GM12878 (cell line): ENCODE results near the gene MARCHF4. TPM values are rescaled to one million over a fixed set of nuclear protein-coding genes. Genes with fewer than 3 reads are reported as not detected.

Experiments
- ATAC-seq: fragments of 200-7000 bp; cut with Tn5 transposase; 3 replicates; pipeline ENCODE4 v1.9.1; 2020; ENCODE audit warnings: mild to moderate bottlenecking, moderate library complexity
- BruUV-seq: library from RNA; stranded (reverse); fragments of 400-500 nt; replicated peaks from 2 replicates; lab custom pipeline; 2021; lab: Mats Ljungman, UMichigan
- CTCF ChIA-PET: fragments of 300-600 bp; sonication (Branson Sonifier 250); formaldehyde crosslinking; extraction: SDS; loops from one replicate; lab custom pipeline; 2021; ENCODE audit warnings: inconsistent platforms; lab: Yijun Ruan, JAX
- POLR2A ChIA-PET: fragments of 350-600 bp; formaldehyde crosslinking; extraction: SDS; loops from one replicate; lab custom pipeline; 2021; ENCODE audit warnings: inconsistent platforms; lab: Charles Lee
- RAD21 ChIA-PET: fragments of 300-600 bp; sonication (Branson Sonifier 250); formaldehyde crosslinking; loops from one replicate; lab custom pipeline; 2023; ENCODE audit warnings: antibody characterized with exemption; ENCODE audit not compliant: unreplicated experiment; lab: Charles Lee
- SMC1A ChIA-PET: fragments of 300-600 bp; sonication (Branson Sonifier 250); formaldehyde crosslinking; loops from one replicate; lab custom pipeline; 2023; ENCODE audit not compliant: unreplicated experiment, uncharacterized antibody; lab: Charles Lee
- DNase-seq: peaks from one replicate; pipeline ENCODE4 v3.0.0-alpha.2; 2011; ENCODE audit warnings: low read depth, low spot score
- FAIRE-seq: peaks from 3 replicates; lab custom pipeline; 2011; peaks lifted over from hg19 to GRCh38; lab: Jason Lieb, UNC
- H2AFZ ChIP-seq: 2 replicates; pipeline ENCODE4 v1.6.0; 2011; ENCODE audit warnings: low read depth, low read length, control low read depth; ENCODE audit not compliant: control insufficient read depth
- H3K27ac ChIP-seq: 2 replicates; pipeline ENCODE4 v1.5.1; 2011; ENCODE audit warnings: control low read depth; ENCODE audit not compliant: control insufficient read depth, insufficient read depth
- H3K27me3 ChIP-seq, 2 experiments: replicated peaks in 1 of 2; 2 replicates each; pipeline versions ENCODE4 v1.6.0 to v1.6.1; 2011; ENCODE audit warnings: low read length in 1 of 2; ENCODE audit not compliant: control insufficient read depth in 2 of 2, insufficient read depth in 2 of 2
- H3K36me3 ChIP-seq, 2 experiments: 2 replicates each; pipeline ENCODE4 v1.5.1; 2011; ENCODE audit warnings: low read length in 1 of 2; ENCODE audit not compliant: control insufficient read depth in 2 of 2, insufficient read depth in 2 of 2
- H3K4me1 ChIP-seq: 2 replicates; pipeline ENCODE4 v1.6.1; 2011; ENCODE audit warnings: mild to moderate bottlenecking, low read length, moderate library complexity, mixed read lengths; ENCODE audit not compliant: control insufficient read depth, insufficient read depth
- H3K4me2 ChIP-seq: 2 replicates; pipeline ENCODE4 v1.6.0; 2011; ENCODE audit warnings: control low read depth; ENCODE audit not compliant: control insufficient read depth, insufficient read depth
- H3K4me3 ChIP-seq: fragments of 200-600 bp; sonication (generic); 2 replicates; pipeline ENCODE4 v1.5.1; 2016
- H3K79me2 ChIP-seq: 2 replicates; pipeline ENCODE4 v1.6.0; 2011; ENCODE audit warnings: low read length; ENCODE audit not compliant: control insufficient read depth, insufficient read depth
- H3K9ac ChIP-seq: 2 replicates; pipeline ENCODE4 v1.8.0; 2011; ENCODE audit warnings: low read length, control low read depth, mixed read lengths; ENCODE audit not compliant: control insufficient read depth, insufficient read depth
- H3K9me3 ChIP-seq: replicated peaks from 3 replicates; pipeline ENCODE4 v1.5.1; 2011; ENCODE audit warnings: mild to moderate bottlenecking, low read length; ENCODE audit not compliant: control insufficient read depth, insufficient read depth
- H4K20me1 ChIP-seq: 2 replicates; pipeline ENCODE4 v1.6.0; 2011; ENCODE audit not compliant: control insufficient read depth, insufficient read depth
- CBFB ChIP-seq: IDR thresholded peaks from 2 replicates; pipeline ENCODE4 v1.6.1; 2016; ENCODE audit warnings: antibody characterized with exemption, low read depth
- CUX1 ChIP-seq: IDR thresholded peaks from 2 replicates; pipeline ENCODE4 v1.6.1; 2012; ENCODE audit warnings: improper control_type of control experiment, low read depth, low read length; ENCODE audit not compliant: insufficient replicate concordance
- EP300 ChIP-seq, 2 experiments: fragments of 150-350 bp in 1 of 2; IDR thresholded peaks; 2 replicates each; pipeline ENCODE4 v1.6.1; 2011 to 2012; ENCODE audit warnings: low read depth in 2 of 2, low read length in 2 of 2, borderline replicate concordance in 1 of 2, improper control_type of control experiment in 1 of 2, inconsistent platforms in 1 of 2; ENCODE audit not compliant: control insufficient read depth in 1 of 2
- ETV6 ChIP-seq, 2 experiments: fragments of 450-650 bp in 1 of 2; IDR thresholded peaks in 1 of 2; conservative IDR thresholded peaks in 1 of 2; 2 replicates each; pipeline ENCODE4 v1.6.1; 2014; ENCODE audit warnings: antibody characterized with exemption in 1 of 2, borderline replicate concordance in 1 of 2, low read depth in 1 of 2, mild to moderate bottlenecking in 1 of 2, moderate library complexity in 1 of 2
- FOXM1 ChIP-seq: IDR thresholded peaks from 2 replicates; pipeline ENCODE4 v1.6.1; 2012; ENCODE audit warnings: low read depth, mild to moderate bottlenecking, inconsistent platforms, low read length, moderate library complexity
- HDAC6 ChIP-seq: fragments of 200-600 bp; sonication (generic); IDR thresholded peaks from one replicate; pipeline ENCODE4 v1.8.0; 2017; ENCODE audit warnings: antibody characterized with exemption; ENCODE audit not compliant: unreplicated experiment
- HSF1 ChIP-seq: fragments of 150-350 bp; IDR thresholded peaks from 2 replicates; pipeline ENCODE4 v1.6.1; 2014; ENCODE audit warnings: mild to moderate bottlenecking, low read depth, low read length
- IKZF2 ChIP-seq, 2 experiments: fragments of 450-650 bp; IDR thresholded peaks; 2 replicates each; pipeline ENCODE4 v1.6.1; 2017; ENCODE audit warnings: mild to moderate bottlenecking in 2 of 2, moderate library complexity in 2 of 2
- MXI1 ChIP-seq: fragments of 150-350 bp; IDR thresholded peaks from 2 replicates; pipeline ENCODE4 v1.6.1; 2011; ENCODE audit warnings: low read depth, mild to moderate bottlenecking, inconsistent platforms, low read length, improper control_type of control experiment
- NFYB ChIP-seq: IDR thresholded peaks from 2 replicates; pipeline ENCODE4 v1.6.1; 2011; ENCODE audit warnings: low read depth, mild to moderate bottlenecking, low read length, improper control_type of control experiment, moderate library complexity; ENCODE audit not compliant: insufficient read depth
- NRF1 ChIP-seq: conservative IDR thresholded peaks from 2 replicates; pipeline ENCODE4 v1.6.1; 2011; ENCODE audit warnings: mild to moderate bottlenecking, low read depth, low read length, improper control_type of control experiment
- PAX8 ChIP-seq: fragments of 450-650 bp; IDR thresholded peaks from 2 replicates; pipeline ENCODE4 v1.6.1; 2017; ENCODE audit warnings: mild to moderate bottlenecking, moderate library complexity
- POLR2A ChIP-seq: IDR thresholded peaks from 2 replicates; pipeline ENCODE4 v1.6.1; 2011; ENCODE audit warnings: low read depth, mild to moderate bottlenecking, low read length
- SREBF1 ChIP-seq: IDR thresholded peaks from 2 replicates; pipeline ENCODE4 v1.6.1; 2012; ENCODE audit warnings: mild to moderate bottlenecking, low read length
- SRF ChIP-seq, 2 experiments: IDR thresholded peaks; 2 replicates each; pipeline ENCODE4 v1.6.1; 2011; ENCODE audit warnings: low read depth in 2 of 2, low read length in 2 of 2, mild to moderate bottlenecking in 1 of 2, moderate library complexity in 1 of 2
- TCF3 ChIP-seq: IDR thresholded peaks from 2 replicates; pipeline ENCODE4 v1.6.1; 2012; ENCODE audit warnings: low read depth, mild to moderate bottlenecking, low read length, borderline replicate concordance; ENCODE audit not compliant: insufficient read depth
- USF1 ChIP-seq: IDR thresholded peaks from 2 replicates; pipeline ENCODE4 v1.6.1; 2011; ENCODE audit warnings: borderline replicate concordance, low read depth, mild to moderate bottlenecking, moderate library complexity, mixed read lengths, low read length; ENCODE audit not compliant: insufficient read depth; ENCODE audit errors: extremely low read length
- YY1 ChIP-seq: IDR thresholded peaks from 2 replicates; pipeline ENCODE4 v1.6.1; 2011; ENCODE audit warnings: low read depth, mild to moderate bottlenecking, low read length
- WGBS: methylation state at CpG from one replicate; pipeline ENCODE4 v1.1.6; 2016; ENCODE audit warnings: low lambda C conversion rate; ENCODE audit not compliant: insufficient replicate concordance, insufficient coverage; ENCODE audit errors: missing lambda C conversion rate; 5-methylcytosine and 5-hydroxymethylcytosine counted together
- in situ Hi-C: fragments of 300-500 bp; cut with MboI; formaldehyde crosslinking; loops from 9 replicates; pipeline ENCODE4 v1.14.3; 2018; ENCODE audit warnings: mixed read lengths
- intact Hi-C: fragments of 100-400 bp; cut with micrococcal nuclease; formaldehyde crosslinking; loops from one replicate; pipeline ENCODE4 v1.14.2; 2022; ENCODE audit not compliant: unreplicated experiment
- polyA plus RNA-seq, 11 experiments: library from polyadenylated mRNA; depleted of rRNA in 4 of 11; unstranded in 6 of 11; stranded (reverse) in 5 of 11; fragments of >200 nt; fragmentation: Nextera tagmentation in 4 of 11; fragmentation: Illumina TruSeq in 1 of 11; extraction: Ambion mirVana in 4 of 11; extraction: Trizol in 1 of 11; gene quantifications; 1 replicate in 1 of 11; 2 replicates in 10 of 11; pipeline versions ENCODE4 v1.2.1 to v1.2.3, GENCODE V29; 2011 to 2016; ENCODE audit warnings: inconsistent platforms in 2 of 11, missing spikeins in 2 of 11, low read depth in 1 of 11
- total RNA-seq, 4 experiments: library from RNA; depleted of rRNA in 3 of 4; stranded (reverse); fragments of >200 nt in 3 of 4; fragmentation: Illumina TruSeq in 1 of 4; extraction: Trizol in 1 of 4; gene quantifications; 2 replicates each; pipeline versions ENCODE4 v1.2.1 to v1.2.3, GENCODE V29; 2013 to 2021

MARCHF4 gene
- total and polyA plus RNA-seq, 10 of the 15 experiments (the other 5 are each of a cell fraction or from before 2014, with no cell fraction given) = not detected

- Histone ChIP-seq H3K4me3 (no peak overlapping the region), H3K27ac (no peak overlapping the region), H3K36me3 (no peaks in the 10 kb centered on the region), H3K79me2 (no peaks in the 10 kb centered on the region), H3K9ac (no peak overlapping the region), H3K27me3 (no peaks in the 10 kb centered on the region; a peak in 1 of 4 replicates), H4K20me1 (no peaks in the 10 kb centered on the region), H2AFZ (no peak overlapping the region), H3K9me3 (no peaks in the 10 kb centered on the region), H3K4me1 (no peaks in the 10 kb centered on the region), H3K4me2 (no peak overlapping the region)
- POLR2A ChIA-PET = interaction anchor here (1.1 kb wide), 1 partner anchor 10 kb away, joined by 4 read pairs; no protein-coding TSS in a partner anchor
- FAIRE-seq = no peak
- ATAC-seq = no peak
- CTCF ChIA-PET = no interaction called here
- WGBS = 40% methylated on average over 6 of the region's 6 CpGs
- intact Hi-C loops = no loop called here
- in situ Hi-C loops = no loop called here
- no TSS peak for BruUV-seq
- SMC1A ChIA-PET = no interaction called here
- no peak for DNase-seq
- RAD21 ChIA-PET = no interaction called here
- TF ChIP-seq EP300 (IDR thresholded peaks at IDR 0.05; ENCODE audit: borderline replicate concordance in 1 of 2, control insufficient read depth in 1 of 2, low read depth in 2 of 2, low read length in 2 of 2) (no peak), POLR2A (no peak), PAX8 (no peak), FOXM1 (no peak), TCF3 (no peak), CBFB (no peak), MXI1 (no peak), NRF1 (no peak), USF1 (no peak), IKZF2 (IDR thresholded peaks at IDR 0.05) (no peak), NFYB (no peak), HSF1 (no peak), HDAC6 (no peak), SREBF1 (no peak), YY1 (no peak), SRF (IDR thresholded peaks at IDR 0.05; ENCODE audit: low read depth in 2 of 2, low read length in 2 of 2) (no peak), ETV6 (conservative IDR thresholded peaks at IDR 0.05 in 1 of 2, IDR thresholded peaks at IDR 0.05 in 1 of 2; ENCODE audit: borderline replicate concordance in 1 of 2, low read depth in 1 of 2) (no peak), CUX1 (no peak)
Observed at GRCh38 chr2:216391401-216391800, 19.1 kb upstream of the MARCHF4 start.
